WTC11 (cell line): ENCODE data around the gene RAC3. TPM values are rescaled to one million over a fixed set of nuclear protein-coding genes. Genes with fewer than 3 reads are reported as not detected.

Experiments used
- ATAC-seq: fragments of 200-7000 bp; cut with Tn5 transposase; 2 replicates; pipeline ENCODE4 v1.10.0; 2021; ENCODE audit warnings: mild to moderate bottlenecking, moderate library complexity
- CTCF ChIA-PET: fragments of 300-600 bp; sonication (Branson Sonifier 250); formaldehyde crosslinking; loops from one replicate; lab custom pipeline; 2021; ENCODE audit warnings: antibody characterized with exemption; lab: Charles Lee
- POLR2A ChIA-PET: fragments of 350-600 bp; sonication (Branson Sonifier 250); formaldehyde crosslinking; loops from one replicate; lab custom pipeline; 2021; ENCODE audit warnings: antibody characterized with exemption; lab: Charles Lee
- DNase-seq: peaks from one replicate; pipeline ENCODE4 v3.0.0; 2021; ENCODE audit warnings: low spot score
- H3K27ac Mint-ChIP-seq: 2 replicates; pipeline ENCODE4 v1.8.0; 2021; ENCODE audit warnings: mixed read lengths
- H3K27me3 Mint-ChIP-seq: 2 replicates; pipeline ENCODE4 v1.8.0; 2021; ENCODE audit warnings: low read depth, mild to moderate bottlenecking, moderate library complexity, mixed read lengths
- H3K36me3 Mint-ChIP-seq: 2 replicates; pipeline ENCODE4 v1.8.0; 2021; ENCODE audit warnings: mixed read lengths
- H3K4me1 Mint-ChIP-seq: 2 replicates; pipeline ENCODE4 v1.8.0; 2022; ENCODE audit warnings: mixed read lengths
- H3K4me3 Mint-ChIP-seq: 2 replicates; pipeline ENCODE4 v1.8.0; 2021; ENCODE audit warnings: mild to moderate bottlenecking, moderate library complexity, mixed read lengths
- H3K9me3 Mint-ChIP-seq: 2 replicates; pipeline ENCODE4 v1.8.0; 2021; ENCODE audit warnings: mixed read lengths
- ARID4B ChIP-seq: sonication (generic); formaldehyde crosslinking; IDR thresholded peaks from 2 replicates; pipeline ENCODE4 v1.8.0; 2023; ENCODE audit warnings: missing genetic modification reagents, mild to moderate bottlenecking, borderline replicate concordance
- CREB1 ChIP-seq: sonication (generic); formaldehyde crosslinking; IDR thresholded peaks from 2 replicates; pipeline ENCODE4 v1.8.0; 2023; ENCODE audit warnings: mild to moderate bottlenecking, missing genetic modification reagents
- CREM ChIP-seq: sonication (generic); formaldehyde crosslinking; IDR thresholded peaks from 2 replicates; pipeline ENCODE4 v1.8.1; 2022; ENCODE audit warnings: mild to moderate bottlenecking, missing genetic modification reagents, moderate library complexity
- E2F4 ChIP-seq: sonication (generic); formaldehyde crosslinking; IDR thresholded peaks from 2 replicates; pipeline ENCODE4 v1.8.1; 2022; ENCODE audit warnings: low read depth, mild to moderate bottlenecking, moderate library complexity, missing genetic modification reagents, borderline replicate concordance
- ELF4 ChIP-seq: sonication (generic); formaldehyde crosslinking; IDR thresholded peaks from 2 replicates; pipeline ENCODE4 v1.8.1; 2022; ENCODE audit warnings: low read depth, mild to moderate bottlenecking, moderate library complexity, missing genetic modification reagents
- ETV6 ChIP-seq: sonication (generic); formaldehyde crosslinking; IDR thresholded peaks from 2 replicates; pipeline ENCODE4 v1.8.1; 2022; ENCODE audit warnings: mild to moderate bottlenecking, missing genetic modification reagents
- HMGXB4 ChIP-seq: sonication (generic); formaldehyde crosslinking; IDR thresholded peaks from 2 replicates; pipeline ENCODE4 v1.8.1; 2023; ENCODE audit warnings: mild to moderate bottlenecking, moderate library complexity, missing genetic modification reagents
- IRF2 ChIP-seq: sonication (generic); formaldehyde crosslinking; IDR thresholded peaks from 2 replicates; pipeline ENCODE4 v1.8.0; 2022; ENCODE audit warnings: low read depth, missing genetic modification reagents, borderline replicate concordance
- NFE2L1 ChIP-seq: sonication (generic); formaldehyde crosslinking; IDR thresholded peaks from 2 replicates; pipeline ENCODE4 v1.8.1; 2023; ENCODE audit warnings: missing genetic modification reagents
- RORB ChIP-seq: fragments of 250-450 bp; sonication (Bioruptor Pico); IDR thresholded peaks from 2 replicates; pipeline ENCODE4 v1.9.0; 2021; ENCODE audit warnings: mild to moderate bottlenecking
- SMAD3 ChIP-seq: sonication (generic); formaldehyde crosslinking; IDR thresholded peaks from 2 replicates; pipeline ENCODE4 v1.8.0; 2022; ENCODE audit warnings: missing genetic modification reagents, mild to moderate bottlenecking, borderline replicate concordance
- SMAD4 ChIP-seq: sonication (generic); formaldehyde crosslinking; IDR thresholded peaks from 2 replicates; pipeline ENCODE4 v1.8.0; 2022; ENCODE audit warnings: mild to moderate bottlenecking, missing genetic modification reagents
- USF1 ChIP-seq: sonication (generic); formaldehyde crosslinking; IDR thresholded peaks from 2 replicates; pipeline ENCODE4 v1.8.0; 2022; ENCODE audit warnings: mild to moderate bottlenecking, missing genetic modification reagents
- ZNF512 ChIP-seq: sonication (generic); formaldehyde crosslinking; IDR thresholded peaks from 2 replicates; pipeline ENCODE4 v1.8.1; 2022; ENCODE audit warnings: missing genetic modification reagents, borderline replicate concordance
- ZNF671 ChIP-seq: fragments of 250-450 bp; sonication (Bioruptor Pico); IDR thresholded peaks from 2 replicates; pipeline ENCODE4 v1.8.0; 2021; ENCODE audit warnings: mild to moderate bottlenecking
- total RNA-seq: library from RNA; stranded (reverse); gene quantifications from 3 replicates; pipeline ENCODE4 v1.2.3, GENCODE V29; 2021
- TF ChIP-seq, protein P1 (sequence below): sonication (generic); formaldehyde crosslinking; IDR thresholded peaks from 2 replicates; pipeline ENCODE4 v1.8.0; 2023; ENCODE audit warnings: missing genetic modification reagents

Gene RAC3
- total RNA-seq, 1 experiment from 2014 or later = 163 TPM

GRCh38 chr17:82060001-82060380, 28.5 kb downstream of the RAC3 start:
- Mint-ChIP-seq H3K27me3 (no peaks in the 10 kb centered on the region), H3K4me3 (no peak overlapping the region), H3K4me1 (no peaks in the 10 kb centered on the region), H3K36me3 (peaks cover 7% of the 10 kb centered on the region; the same call in 1 of the 2 replicates)
- ChIA-PET POLR2A (interaction anchor here (1.5 kb wide), 1 partner anchor 29 kb away, joined by 4 read pairs; no protein-coding TSS in a partner anchor), CTCF (interaction anchor here (0.8 kb wide), 1 partner anchor 22 kb away, joined by 3 read pairs; the partner anchor contains the start of gene DCXR)
- no peak for TF ChIP-seq NFE2L1 (CRISPR knock-in tag)
- TF ChIP-seq, protein P1, sequence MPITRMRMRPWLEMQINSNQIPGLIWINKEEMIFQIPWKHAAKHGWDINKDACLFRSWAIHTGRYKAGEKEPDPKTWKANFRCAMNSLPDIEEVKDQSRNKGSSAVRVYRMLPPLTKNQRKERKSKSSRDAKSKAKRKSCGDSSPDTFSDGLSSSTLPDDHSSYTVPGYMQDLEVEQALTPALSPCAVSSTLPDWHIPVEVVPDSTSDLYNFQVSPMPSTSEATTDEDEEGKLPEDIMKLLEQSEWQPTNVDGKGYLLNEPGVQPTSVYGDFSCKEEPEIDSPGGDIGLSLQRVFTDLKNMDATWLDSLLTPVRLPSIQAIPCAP (CRISPR knock-in tag) = no peak
- no peak for TF ChIP-seq USF1 (CRISPR knock-in tag)
- TF ChIP-seq E2F4 (CRISPR knock-in tag) = no peak
- no peak for TF ChIP-seq ARID4B (CRISPR knock-in tag)
- TF ChIP-seq CREM (CRISPR knock-in tag) = no peak
- TF ChIP-seq SMAD4 (CRISPR knock-in tag) = no peak
- TF ChIP-seq ZNF671 = no peak
- TF ChIP-seq RORB = no peak
- TF ChIP-seq ETV6 (CRISPR knock-in tag) = no peak
- no peak for TF ChIP-seq HMGXB4 (CRISPR knock-in tag)
- no peak for TF ChIP-seq IRF2 (CRISPR knock-in tag)
- TF ChIP-seq ZNF512 (CRISPR knock-in tag) = no peak
- TF ChIP-seq SMAD3 = no peak
- TF ChIP-seq ELF4 (CRISPR knock-in tag) = no peak
- no peak for TF ChIP-seq CREB1 (CRISPR knock-in tag)
- TF ChIP-seq, all 79 proteins: peak for 0
- no peak for DNase-seq
- Mint-ChIP-seq H3K9me3 (no peaks in the 10 kb centered on the region), H3K27ac (no peak overlapping the region)
- ATAC-seq = no peak
